Measurements from ENCODE around the gene NOXRED1.

NOXRED1 gene, protein sequence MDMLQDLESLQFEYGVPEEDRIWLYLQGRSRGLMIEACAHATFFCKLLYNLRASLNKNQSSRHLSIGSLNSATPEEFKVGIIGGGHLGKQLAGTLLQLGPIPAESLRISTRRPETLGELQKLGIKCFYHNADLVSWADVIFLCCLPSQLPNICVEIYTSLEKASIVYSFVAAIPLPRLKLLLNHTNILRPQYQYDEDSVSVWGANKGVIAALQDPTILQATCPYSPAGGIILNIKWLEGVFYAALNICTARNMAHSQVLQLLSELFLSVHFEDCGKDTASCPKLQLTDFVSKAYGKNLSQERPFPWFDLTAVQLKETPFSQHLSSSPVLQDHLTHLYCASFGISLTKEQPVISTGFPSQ

DNA sequence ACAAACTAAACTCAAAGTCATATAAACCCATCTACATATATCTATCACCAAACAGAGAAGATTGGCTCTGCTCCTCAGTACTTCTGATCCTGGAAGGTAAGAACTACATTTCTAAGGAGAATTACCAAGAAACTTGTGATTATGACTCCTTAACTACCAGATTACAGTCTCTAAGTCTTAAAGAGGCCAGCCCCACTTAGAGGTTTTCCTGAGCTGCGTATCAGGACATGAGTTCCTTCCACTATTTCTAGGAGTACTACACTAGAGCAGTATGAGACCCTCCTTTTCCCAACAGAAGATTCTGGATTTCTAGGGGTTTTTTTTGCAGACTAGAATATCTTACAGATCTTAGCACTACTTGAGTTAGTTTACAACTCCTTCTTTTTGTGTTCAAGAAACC lies at the start of gene NOXRED1:
Gene NOXRED1 (minus strand): TSS at position 101 of the 400 bp plus-strand sequence. CDS start 634 bp downstream, outside the sequence.
- no peak for ATAC-seq
- no peak for TF ChIP-seq GLIS3 (CRISPR knock-in tag; IDR thresholded peaks at IDR 0.05)
- TF ChIP-seq, protein P1, sequence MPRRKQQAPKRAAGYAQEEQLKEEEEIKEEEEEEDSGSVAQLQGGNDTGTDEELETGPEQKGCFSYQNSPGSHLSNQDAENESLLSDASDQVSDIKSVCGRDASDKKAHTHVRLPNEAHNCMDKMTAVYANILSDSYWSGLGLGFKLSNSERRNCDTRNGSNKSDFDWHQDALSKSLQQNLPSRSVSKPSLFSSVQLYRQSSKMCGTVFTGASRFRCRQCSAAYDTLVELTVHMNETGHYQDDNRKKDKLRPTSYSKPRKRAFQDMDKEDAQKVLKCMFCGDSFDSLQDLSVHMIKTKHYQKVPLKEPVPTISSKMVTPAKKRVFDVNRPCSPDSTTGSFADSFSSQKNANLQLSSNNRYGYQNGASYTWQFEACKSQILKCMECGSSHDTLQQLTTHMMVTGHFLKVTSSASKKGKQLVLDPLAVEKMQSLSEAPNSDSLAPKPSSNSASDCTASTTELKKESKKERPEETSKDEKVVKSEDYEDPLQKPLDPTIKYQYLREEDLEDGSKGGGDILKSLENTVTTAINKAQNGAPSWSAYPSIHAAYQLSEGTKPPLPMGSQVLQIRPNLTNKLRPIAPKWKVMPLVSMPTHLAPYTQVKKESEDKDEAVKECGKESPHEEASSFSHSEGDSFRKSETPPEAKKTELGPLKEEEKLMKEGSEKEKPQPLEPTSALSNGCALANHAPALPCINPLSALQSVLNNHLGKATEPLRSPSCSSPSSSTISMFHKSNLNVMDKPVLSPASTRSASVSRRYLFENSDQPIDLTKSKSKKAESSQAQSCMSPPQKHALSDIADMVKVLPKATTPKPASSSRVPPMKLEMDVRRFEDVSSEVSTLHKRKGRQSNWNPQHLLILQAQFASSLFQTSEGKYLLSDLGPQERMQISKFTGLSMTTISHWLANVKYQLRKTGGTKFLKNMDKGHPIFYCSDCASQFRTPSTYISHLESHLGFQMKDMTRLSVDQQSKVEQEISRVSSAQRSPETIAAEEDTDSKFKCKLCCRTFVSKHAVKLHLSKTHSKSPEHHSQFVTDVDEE (CRISPR knock-in tag; IDR thresholded peaks at IDR 0.05): no peak
- no peak for TF ChIP-seq ARNTL (CRISPR knock-in tag; IDR thresholded peaks at IDR 0.05; ENCODE audit: borderline replicate concordance, low read depth)
- TF ChIP-seq OSR1 (CRISPR knock-in tag; IDR thresholded peaks at IDR 0.05): no peak
- TF ChIP-seq CREB5 (CRISPR knock-in tag; IDR thresholded peaks at IDR 0.05; ENCODE audit: low read depth): no peak
- TF ChIP-seq CSDC2 (CRISPR knock-in tag; IDR thresholded peaks at IDR 0.05): no peak
- no peak for TF ChIP-seq ZC3H10 (CRISPR knock-in tag; IDR thresholded peaks at IDR 0.05)
- TF ChIP-seq TCF4 (CRISPR knock-in tag; IDR thresholded peaks at IDR 0.05; ENCODE audit: borderline replicate concordance): no peak

- TF ChIP-seq SNAI2 (CRISPR knock-in tag; IDR thresholded peaks at IDR 0.05): no peak
- no peak for TF ChIP-seq GLIS3 (CRISPR knock-in tag; IDR thresholded peaks at IDR 0.05)
- TF ChIP-seq ESRRG (CRISPR knock-in tag; IDR thresholded peaks at IDR 0.05): no peak
- TF ChIP-seq RARB (CRISPR knock-in tag; IDR thresholded peaks at IDR 0.05): no peak
- TF ChIP-seq TCF4 (CRISPR knock-in tag; IDR thresholded peaks at IDR 0.05; ENCODE audit: borderline replicate concordance): no peak
- TF ChIP-seq, protein P2, sequence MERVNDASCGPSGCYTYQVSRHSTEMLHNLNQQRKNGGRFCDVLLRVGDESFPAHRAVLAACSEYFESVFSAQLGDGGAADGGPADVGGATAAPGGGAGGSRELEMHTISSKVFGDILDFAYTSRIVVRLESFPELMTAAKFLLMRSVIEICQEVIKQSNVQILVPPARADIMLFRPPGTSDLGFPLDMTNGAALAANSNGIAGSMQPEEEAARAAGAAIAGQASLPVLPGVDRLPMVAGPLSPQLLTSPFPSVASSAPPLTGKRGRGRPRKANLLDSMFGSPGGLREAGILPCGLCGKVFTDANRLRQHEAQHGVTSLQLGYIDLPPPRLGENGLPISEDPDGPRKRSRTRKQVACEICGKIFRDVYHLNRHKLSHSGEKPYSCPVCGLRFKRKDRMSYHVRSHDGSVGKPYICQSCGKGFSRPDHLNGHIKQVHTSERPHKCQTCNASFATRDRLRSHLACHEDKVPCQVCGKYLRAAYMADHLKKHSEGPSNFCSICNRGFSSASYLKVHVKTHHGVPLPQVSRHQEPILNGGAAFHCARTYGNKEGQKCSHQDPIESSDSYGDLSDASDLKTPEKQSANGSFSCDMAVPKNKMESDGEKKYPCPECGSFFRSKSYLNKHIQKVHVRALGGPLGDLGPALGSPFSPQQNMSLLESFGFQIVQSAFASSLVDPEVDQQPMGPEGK (CRISPR knock-in tag; IDR thresholded peaks at IDR 0.05; ENCODE audit: borderline replicate concordance): no peak
- TF ChIP-seq CSDC2 (CRISPR knock-in tag; IDR thresholded peaks at IDR 0.05): no peak
- no peak for TF ChIP-seq ZC3H10 (CRISPR knock-in tag; IDR thresholded peaks at IDR 0.05)
- peak; percentile 18; the same call in 2 of the 3 replicates for ATAC-seq
These were observed 47.0 kb upstream of the NOXRED1 start for GRCh38 chr14:77470224-77470870.

DNA sequence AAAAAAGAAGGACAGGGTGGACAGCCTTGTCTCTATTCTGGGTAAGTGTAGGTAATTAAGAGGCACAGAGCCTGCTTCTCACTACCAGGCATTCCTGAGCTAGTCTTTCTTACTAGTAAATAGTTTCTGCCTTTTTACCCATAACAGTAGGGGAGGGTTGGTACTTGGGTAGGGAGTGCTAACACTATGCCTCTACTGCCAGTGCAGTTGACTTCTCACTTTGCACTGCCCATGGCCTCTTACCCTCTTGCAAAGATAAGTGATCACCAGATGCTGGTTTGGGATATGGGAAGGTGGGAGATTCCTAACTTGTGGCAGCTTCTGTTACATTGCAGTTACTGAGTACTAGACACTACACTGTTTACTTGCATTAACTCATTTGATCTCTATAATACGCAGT lies 46.2 kb upstream of the NOXRED1 start:
- peak; percentile 13; the same call in 2 of the 3 replicates for ATAC-seq
- no peak for TF ChIP-seq TCF4 (CRISPR knock-in tag; IDR thresholded peaks at IDR 0.05; ENCODE audit: borderline replicate concordance)
- TF ChIP-seq ZNF70 (CRISPR knock-in tag; IDR thresholded peaks at IDR 0.05): no peak
- TF ChIP-seq ZFP30 (CRISPR knock-in tag; IDR thresholded peaks at IDR 0.05): no peak
- no peak for TF ChIP-seq ISL1 (CRISPR knock-in tag; IDR thresholded peaks at IDR 0.05)
- TF ChIP-seq ZFP3 (CRISPR knock-in tag; IDR thresholded peaks at IDR 0.05): no peak

- TF ChIP-seq, protein P3, sequence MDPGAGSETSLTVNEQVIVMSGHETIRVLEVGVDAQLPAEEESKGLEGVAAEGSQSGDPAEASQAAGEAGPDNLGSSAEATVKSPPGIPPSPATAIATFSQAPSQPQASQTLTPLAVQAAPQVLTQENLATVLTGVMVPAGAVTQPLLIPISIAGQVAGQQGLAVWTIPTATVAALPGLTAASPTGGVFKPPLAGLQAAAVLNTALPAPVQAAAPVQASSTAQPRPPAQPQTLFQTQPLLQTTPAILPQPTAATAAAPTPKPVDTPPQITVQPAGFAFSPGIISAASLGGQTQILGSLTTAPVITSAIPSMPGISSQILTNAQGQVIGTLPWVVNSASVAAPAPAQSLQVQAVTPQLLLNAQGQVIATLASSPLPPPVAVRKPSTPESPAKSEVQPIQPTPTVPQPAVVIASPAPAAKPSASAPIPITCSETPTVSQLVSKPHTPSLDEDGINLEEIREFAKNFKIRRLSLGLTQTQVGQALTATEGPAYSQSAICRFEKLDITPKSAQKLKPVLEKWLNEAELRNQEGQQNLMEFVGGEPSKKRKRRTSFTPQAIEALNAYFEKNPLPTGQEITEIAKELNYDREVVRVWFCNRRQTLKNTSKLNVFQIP (CRISPR knock-in tag; IDR thresholded peaks at IDR 0.05; ENCODE audit: borderline replicate concordance, low read depth): no peak
- no peak for TF ChIP-seq CREB5 (CRISPR knock-in tag; IDR thresholded peaks at IDR 0.05; ENCODE audit: low read depth)
- TF ChIP-seq, protein P1 (CRISPR knock-in tag; IDR thresholded peaks at IDR 0.05): no peak
- no peak for TF ChIP-seq ZFP3 (CRISPR knock-in tag; IDR thresholded peaks at IDR 0.05)
- TF ChIP-seq SNAI2 (CRISPR knock-in tag; IDR thresholded peaks at IDR 0.05): no peak
- TF ChIP-seq ISL1 (CRISPR knock-in tag; IDR thresholded peaks at IDR 0.05): no peak
- no peak for TF ChIP-seq OSR1 (CRISPR knock-in tag; IDR thresholded peaks at IDR 0.05)
- no peak for TF ChIP-seq ZFP30 (CRISPR knock-in tag; IDR thresholded peaks at IDR 0.05)
- TF ChIP-seq GLIS3 (CRISPR knock-in tag; IDR thresholded peaks at IDR 0.05): no peak
- no peak for TF ChIP-seq RARB (CRISPR knock-in tag; IDR thresholded peaks at IDR 0.05)
- no peak for TF ChIP-seq ZNF8 (CRISPR knock-in tag; IDR thresholded peaks at IDR 0.05)
- no peak for TF ChIP-seq TCF4 (CRISPR knock-in tag; IDR thresholded peaks at IDR 0.05; ENCODE audit: borderline replicate concordance)
- TF ChIP-seq, protein P2 (CRISPR knock-in tag; IDR thresholded peaks at IDR 0.05; ENCODE audit: borderline replicate concordance): no peak
- TF ChIP-seq ARNTL (CRISPR knock-in tag; IDR thresholded peaks at IDR 0.05; ENCODE audit: borderline replicate concordance, low read depth): no peak
- no peak for ATAC-seq
These were observed 45.8 kb upstream of the NOXRED1 start for GRCh38 chr14:77469067-77469505.

Measured in SK-N-SH treated with all-trans-retinoic acid at 6 μM for 48 hours (cell line).